Dermis microvascular lymphatic vessel endothelial cell (primary cell): ENCODE measurements around the gene ABHD1. TPM values are rescaled to one million over a fixed set of nuclear protein-coding genes. Genes with fewer than 3 reads are reported as not detected.
A peak's percentile ranks its signal among the peaks of the same experiment; 100 is the strongest.

Source experiments
- DNase-seq, 2 donors: peaks; one replicate each; pipeline versions ENCODE4 v3.0.0 to v3.0.0-alpha.2; 2010; ENCODE audit warnings: low read depth in 2 of 2
- total RNA-seq: library from RNA; depleted of rRNA; stranded (reverse); fragments of >200 nt; gene quantifications from 2 replicates; pipeline ENCODE4 v1.2.1, GENCODE V29; 2014

Gene ABHD1
- total RNA-seq, 1 donor from 2014 or later, result under 0.01 TPM

GRCh38 chr2:27086724-27087593, 36.7 kb upstream of the ABHD1 start, which contains the start of gene KHK:
Gene KHK (plus strand): TSS chr2:27086772. CDS start chr2:27087260, 488 bp downstream.
- no peak for DNase-seq

GRCh38 chr2:27087823-27088410, 35.7 kb upstream of the ABHD1 start:
- no peak for DNase-seq

- DNase-seq, result no peak
These were observed 35.0 kb upstream of the ABHD1 start for GRCh38 chr2:27088634-27089033.

GRCh38 chr2:27089111-27089954, 34.3 kb upstream of the ABHD1 start:
- DNase-seq, result no peak

GRCh38 chr2:27091746-27092695, 31.6 kb upstream of the ABHD1 start:
- no peak for DNase-seq

- DNase-seq, result no peak
These were observed 30.8 kb upstream of the ABHD1 start for GRCh38 chr2:27092696-27093429.

GRCh38 chr2:27093430-27094352, 29.9 kb upstream of the ABHD1 start:
- DNase-seq, result no peak

GRCh38 chr2:27094353-27094984, 29.1 kb upstream of the ABHD1 start:
- DNase-seq, result no peak

GRCh38 chr2:27095427-27095744, 28.2 kb upstream of the ABHD1 start:
- no peak for DNase-seq

- peak; percentile 45 to 59 for DNase-seq
These were observed 27.6 kb upstream of the ABHD1 start for GRCh38 chr2:27095745-27096651.

GRCh38 chr2:27096748-27097297, 26.8 kb upstream of the ABHD1 start:
- no peak for DNase-seq

- no peak for DNase-seq
These were observed 26.3 kb upstream of the ABHD1 start for GRCh38 chr2:27097341-27097740.

GRCh38 chr2:27099334-27099955, 24.2 kb upstream of the ABHD1 start:
- DNase-seq, result no peak

GRCh38 chr2:27100036-27100435, 23.6 kb upstream of the ABHD1 start:
- DNase-seq, result no peak

- no peak for DNase-seq
These were observed 21.3 kb upstream of the ABHD1 start for GRCh38 chr2:27102329-27102728.

- DNase-seq, result no peak
These were observed 17.6 kb upstream of the ABHD1 start for GRCh38 chr2:27105981-27106380.

GRCh38 chr2:27108221-27108620, 15.4 kb upstream of the ABHD1 start:
- DNase-seq, result no peak
